ENCODE results near the gene FAM210A. TPM values are rescaled to one million over a fixed set of nuclear protein-coding genes. Genes with fewer than 3 reads are reported as not detected.
"Not testable (repeated sequence)": the region's sequence is repeated elsewhere in the genome, so short reads cannot be mapped to it uniquely, and the experiment has no call there.

FAM210A gene
- total RNA-seq, 2 experiments from 2014 or later = 23.1 to 30.6 TPM

GRCh38 chr18:13680612-13681011 lies 45.7 kb downstream of the FAM210A start:
- peak; percentile 56 for TF ChIP-seq CTCF (conservative IDR thresholded peaks at IDR 0.05; ENCODE audit: low read length)
- TF ChIP-seq EZH2phosphoT487 (IDR thresholded peaks at IDR 0.05; ENCODE audit: borderline replicate concordance, low read depth, low read length) = no peak
- no peaks in the 10 kb centered on the region for H3K9me2 ChIP-seq (ENCODE audit: insufficient read depth, low read length)
- peaks cover 14% of the 10 kb centered on the region for H4K20me1 ChIP-seq (ENCODE audit: insufficient read depth, low read length)
- no peaks in the 10 kb centered on the region for H3K4me1 ChIP-seq (ENCODE audit: insufficient read depth, low read length, poor library complexity, severe bottlenecking)
- peaks cover 43% of the 10 kb centered on the region for H3K79me2 ChIP-seq (ENCODE audit: insufficient read depth, low read depth, low read length)
- ChIA-PET POLR2A (no interaction called here), CTCF (ENCODE audit: unreplicated experiment) (no interaction called here)
- H3K4me3 ChIP-seq (ENCODE audit: low read depth, low read length, poor library complexity, severe bottlenecking) = no peak overlapping the region
- intact Hi-C loops (cut with micrococcal nuclease; ENCODE audit: unreplicated experiment) = no loop called here
- H3K4me2 ChIP-seq (ENCODE audit: low read length) = no peak overlapping the region
- peaks cover 26% of the 10 kb centered on the region for H3K36me3 ChIP-seq (ENCODE audit: insufficient read depth, low read length)
- BruUV-seq (replicated peaks) = no TSS peak
- DNase-seq (ENCODE audit: low spot score) = no peak
- H3K9me3 ChIP-seq (ENCODE audit: low read length) = no peaks in the 10 kb centered on the region
- no peak overlapping the region for H2AFZ ChIP-seq (ENCODE audit: low read length)
- H3K27ac ChIP-seq (ENCODE audit: low read depth, low read length, poor library complexity, severe bottlenecking) = no peak overlapping the region

- Histone ChIP-seq H4K20me1 (ENCODE audit: insufficient read depth, low read length) (peaks cover 14% of the 10 kb centered on the region), H3K79me2 (ENCODE audit: insufficient read depth, low read depth, low read length) (peaks cover 14% of the 10 kb centered on the region; the same call in 1 of the 2 replicates), H3K36me3 (ENCODE audit: insufficient read depth, low read length) (peaks cover 23% of the 10 kb centered on the region)
- H2AFZ ChIP-seq (ENCODE audit: low read length); H3K9me3 ChIP-seq (ENCODE audit: low read length); H3K4me2 ChIP-seq (ENCODE audit: low read length); H3K27ac ChIP-seq (ENCODE audit: low read depth, low read length, poor library complexity, severe bottlenecking); POLR2A ChIA-PET; H3K4me3 ChIP-seq (ENCODE audit: low read depth, low read length, poor library complexity, severe bottlenecking); H3K4me1 ChIP-seq (ENCODE audit: insufficient read depth, low read length, poor library complexity, severe bottlenecking); H3K9me2 ChIP-seq (ENCODE audit: insufficient read depth, low read length); BruUV-seq (replicated peaks); CTCF ChIA-PET (ENCODE audit: unreplicated experiment); DNase-seq (ENCODE audit: low spot score); intact Hi-C loops (cut with micrococcal nuclease; ENCODE audit: unreplicated experiment): not testable (repeated sequence)
Measured at GRCh38 chr18:13677350-13677749, 49.0 kb downstream of the FAM210A start.

GRCh38 chr18:13676471-13676870 lies 49.9 kb downstream of the FAM210A start:
- H3K9me3 ChIP-seq (ENCODE audit: low read length) = no peaks in the 10 kb centered on the region
- BruUV-seq (replicated peaks) = no TSS peak
- no peaks in the 10 kb centered on the region for H3K4me1 ChIP-seq (ENCODE audit: insufficient read depth, low read length, poor library complexity, severe bottlenecking)
- H3K27ac ChIP-seq (ENCODE audit: low read depth, low read length, poor library complexity, severe bottlenecking) = no peak overlapping the region
- H3K4me2 ChIP-seq (ENCODE audit: low read length) = no peak overlapping the region
- ChIA-PET CTCF (ENCODE audit: unreplicated experiment) (no interaction called here), POLR2A (interaction anchor here (0.7 kb wide), 2 partner anchors 152 to 163 kb away, joined by 3 to 5 read pairs; no protein-coding TSS in a partner anchor)
- H3K9me2 ChIP-seq (ENCODE audit: insufficient read depth, low read length) = no peaks in the 10 kb centered on the region
- H3K36me3 ChIP-seq (ENCODE audit: insufficient read depth, low read length) = peaks cover 19% of the 10 kb centered on the region
- no peak for DNase-seq (ENCODE audit: low spot score)
- no peak overlapping the region for H3K4me3 ChIP-seq (ENCODE audit: low read depth, low read length, poor library complexity, severe bottlenecking)
- H3K79me2 ChIP-seq (ENCODE audit: insufficient read depth, low read depth, low read length) = peaks cover 11% of the 10 kb centered on the region; the same call in 1 of the 2 replicates
- intact Hi-C loops (cut with micrococcal nuclease; ENCODE audit: unreplicated experiment) = no loop called here
- no peak for TF ChIP-seq CTCF (conservative IDR thresholded peaks at IDR 0.05; ENCODE audit: low read length)
- TF ChIP-seq EZH2phosphoT487 (IDR thresholded peaks at IDR 0.05; ENCODE audit: borderline replicate concordance, low read depth, low read length) = no peak
- peaks cover 14% of the 10 kb centered on the region for H4K20me1 ChIP-seq (ENCODE audit: insufficient read depth, low read length)
- H2AFZ ChIP-seq (ENCODE audit: low read length) = no peak overlapping the region
